ENCODE measurements around the gene LDLRAD4.

DNA sequence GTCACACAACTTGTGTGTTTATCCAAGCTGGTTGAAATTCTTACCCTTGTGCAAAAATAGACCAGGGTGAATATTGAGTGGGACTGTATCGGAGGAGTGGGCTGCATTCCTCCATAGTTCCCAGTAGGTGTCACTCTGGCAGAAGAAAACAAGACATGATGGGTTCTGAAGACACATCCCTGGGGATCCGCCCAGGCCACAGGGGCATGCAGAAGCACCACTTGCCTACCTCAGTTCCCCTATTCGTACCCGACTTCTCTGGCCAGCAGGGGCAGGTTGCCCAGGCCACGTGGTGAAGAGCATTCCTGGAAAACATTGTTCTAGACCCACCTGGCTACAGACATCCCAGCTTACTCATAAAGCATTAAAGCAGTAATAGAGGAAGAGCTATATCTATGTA is 339.6 kb downstream of the LDLRAD4 start:
- TF ChIP-seq, protein P1, sequence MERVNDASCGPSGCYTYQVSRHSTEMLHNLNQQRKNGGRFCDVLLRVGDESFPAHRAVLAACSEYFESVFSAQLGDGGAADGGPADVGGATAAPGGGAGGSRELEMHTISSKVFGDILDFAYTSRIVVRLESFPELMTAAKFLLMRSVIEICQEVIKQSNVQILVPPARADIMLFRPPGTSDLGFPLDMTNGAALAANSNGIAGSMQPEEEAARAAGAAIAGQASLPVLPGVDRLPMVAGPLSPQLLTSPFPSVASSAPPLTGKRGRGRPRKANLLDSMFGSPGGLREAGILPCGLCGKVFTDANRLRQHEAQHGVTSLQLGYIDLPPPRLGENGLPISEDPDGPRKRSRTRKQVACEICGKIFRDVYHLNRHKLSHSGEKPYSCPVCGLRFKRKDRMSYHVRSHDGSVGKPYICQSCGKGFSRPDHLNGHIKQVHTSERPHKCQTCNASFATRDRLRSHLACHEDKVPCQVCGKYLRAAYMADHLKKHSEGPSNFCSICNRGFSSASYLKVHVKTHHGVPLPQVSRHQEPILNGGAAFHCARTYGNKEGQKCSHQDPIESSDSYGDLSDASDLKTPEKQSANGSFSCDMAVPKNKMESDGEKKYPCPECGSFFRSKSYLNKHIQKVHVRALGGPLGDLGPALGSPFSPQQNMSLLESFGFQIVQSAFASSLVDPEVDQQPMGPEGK (CRISPR knock-in tag; IDR thresholded peaks at IDR 0.05; ENCODE audit: borderline replicate concordance) = no peak
- TF ChIP-seq, protein P2, sequence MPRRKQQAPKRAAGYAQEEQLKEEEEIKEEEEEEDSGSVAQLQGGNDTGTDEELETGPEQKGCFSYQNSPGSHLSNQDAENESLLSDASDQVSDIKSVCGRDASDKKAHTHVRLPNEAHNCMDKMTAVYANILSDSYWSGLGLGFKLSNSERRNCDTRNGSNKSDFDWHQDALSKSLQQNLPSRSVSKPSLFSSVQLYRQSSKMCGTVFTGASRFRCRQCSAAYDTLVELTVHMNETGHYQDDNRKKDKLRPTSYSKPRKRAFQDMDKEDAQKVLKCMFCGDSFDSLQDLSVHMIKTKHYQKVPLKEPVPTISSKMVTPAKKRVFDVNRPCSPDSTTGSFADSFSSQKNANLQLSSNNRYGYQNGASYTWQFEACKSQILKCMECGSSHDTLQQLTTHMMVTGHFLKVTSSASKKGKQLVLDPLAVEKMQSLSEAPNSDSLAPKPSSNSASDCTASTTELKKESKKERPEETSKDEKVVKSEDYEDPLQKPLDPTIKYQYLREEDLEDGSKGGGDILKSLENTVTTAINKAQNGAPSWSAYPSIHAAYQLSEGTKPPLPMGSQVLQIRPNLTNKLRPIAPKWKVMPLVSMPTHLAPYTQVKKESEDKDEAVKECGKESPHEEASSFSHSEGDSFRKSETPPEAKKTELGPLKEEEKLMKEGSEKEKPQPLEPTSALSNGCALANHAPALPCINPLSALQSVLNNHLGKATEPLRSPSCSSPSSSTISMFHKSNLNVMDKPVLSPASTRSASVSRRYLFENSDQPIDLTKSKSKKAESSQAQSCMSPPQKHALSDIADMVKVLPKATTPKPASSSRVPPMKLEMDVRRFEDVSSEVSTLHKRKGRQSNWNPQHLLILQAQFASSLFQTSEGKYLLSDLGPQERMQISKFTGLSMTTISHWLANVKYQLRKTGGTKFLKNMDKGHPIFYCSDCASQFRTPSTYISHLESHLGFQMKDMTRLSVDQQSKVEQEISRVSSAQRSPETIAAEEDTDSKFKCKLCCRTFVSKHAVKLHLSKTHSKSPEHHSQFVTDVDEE (CRISPR knock-in tag; IDR thresholded peaks at IDR 0.05) = no peak

All from SK-N-SH treated with all-trans-retinoic acid at 6 μM for 48 hours (cell line).